Measurements from ENCODE around the gene TNXB. TPM values are rescaled to one million over a fixed set of nuclear protein-coding genes. Genes with fewer than 3 reads are reported as not detected.

The TNXB gene
- total and polyA plus RNA-seq, 2 experiments from 2014 or later: 2.0 to 6.0 TPM

GRCh38 chr6:32109114-32109764, at the start of gene TNXB (continued):
- TF ChIP-seq ETS1 (IDR thresholded peaks at IDR 0.05) (no peak), CREB1 (CRISPR knock-in tag; IDR thresholded peaks at IDR 0.05; ENCODE audit: low read depth) (no peak), STAT1 (IDR thresholded peaks at IDR 0.05; ENCODE audit: unreplicated experiment) (no peak), ZNF114 (CRISPR knock-in tag; IDR thresholded peaks at IDR 0.05) (no peak)

- TF ChIP-seq CREB1 (CRISPR knock-in tag; IDR thresholded peaks at IDR 0.05; ENCODE audit: low read depth) (no peak), STAT1 (IDR thresholded peaks at IDR 0.05; ENCODE audit: unreplicated experiment) (no peak), ETS1 (IDR thresholded peaks at IDR 0.05) (no peak), JUNB (IDR thresholded peaks at IDR 0.05; ENCODE audit: unreplicated experiment) (no peak), ZNF114 (CRISPR knock-in tag; IDR thresholded peaks at IDR 0.05) (no peak), CTCF (conservative IDR thresholded peaks at IDR 0.05; ENCODE audit: low read depth in 2 of 2) (no peak), NANOG (IDR thresholded peaks at IDR 0.05; ENCODE audit: borderline replicate concordance) (no peak), EZH2phosphoT487 (IDR thresholded peaks at IDR 0.05; ENCODE audit: unreplicated experiment) (no peak), EZH2 (IDR thresholded peaks at IDR 0.05; ENCODE audit: low read depth, unreplicated experiment) (no peak), POLR2AphosphoS5 (IDR thresholded peaks at IDR 0.05; ENCODE audit: low read depth) (no peak)
- H3K27ac Mint-ChIP-seq: no peak overlapping the region
- H3K36me3 ChIP-seq (ENCODE audit: insufficient read depth): peaks cover 12% of the 10 kb centered on the region
- no peak overlapping the region for H3K4me2 ChIP-seq
- H3K79me2 ChIP-seq (replicated peaks; ENCODE audit: insufficient read depth): no peaks in the 10 kb centered on the region
- peaks cover 14% of the 10 kb centered on the region for H3K27me3 Mint-ChIP-seq (ENCODE audit: insufficient read depth, low read depth, poor library complexity)
- no peak overlapping the region for H2AFZ ChIP-seq
- 0 out of 2 replicates have a peak, but pooled peaks cover 4% of the 10 kb centered on the region for H4K20me1 ChIP-seq (replicated peaks; ENCODE audit: insufficient read depth)
- H3K4me1 ChIP-seq (ENCODE audit: insufficient read depth): peaks cover 2% of the 10 kb centered on the region; the same call in 1 of the 2 replicates
- DNase-seq (ENCODE audit: low spot score) (no peak), ATAC-seq (no peak)
- H3F3A ChIP-seq (replicated peaks; ENCODE audit: low read depth): no peaks in the 10 kb centered on the region
- H3K4me3 ChIP-seq: no peak overlapping the region
- no peaks in the 10 kb centered on the region; the same call in 2 of the 3 replicates for H3K9me3 Mint-ChIP-seq
- no peaks in the 10 kb centered on the region for H3K9me2 ChIP-seq (ENCODE audit: insufficient read depth)
- peaks cover 51% of the 10 kb centered on the region for H3K36me3 Mint-ChIP-seq (ENCODE audit: low read depth)
- no peak overlapping the region for H3K27ac ChIP-seq (ENCODE audit: low read depth)
- peaks cover 3% of the 10 kb centered on the region for H3K27me3 ChIP-seq (ENCODE audit: insufficient read depth)
- no peak overlapping the region for H3K4me3 Mint-ChIP-seq
- peaks cover 19% of the 10 kb centered on the region for H3K4me1 Mint-ChIP-seq
Observed at GRCh38 chr6:32158052-32158451, 48.9 kb upstream of the TNXB start.
